IPS DF 19.7 (cell line): ENCODE measurements around the gene C2CD5.
"Not testable (repeated sequence)": the region's sequence is repeated elsewhere in the genome, so short reads cannot be mapped to it uniquely, and the experiment has no call there.

Source experiments
- DNase-seq: peaks from one replicate; pipeline ENCODE4 v3.0.0-alpha.2; 2013; ENCODE audit warnings: low read depth, low spot score

Gene C2CD5

DNA sequence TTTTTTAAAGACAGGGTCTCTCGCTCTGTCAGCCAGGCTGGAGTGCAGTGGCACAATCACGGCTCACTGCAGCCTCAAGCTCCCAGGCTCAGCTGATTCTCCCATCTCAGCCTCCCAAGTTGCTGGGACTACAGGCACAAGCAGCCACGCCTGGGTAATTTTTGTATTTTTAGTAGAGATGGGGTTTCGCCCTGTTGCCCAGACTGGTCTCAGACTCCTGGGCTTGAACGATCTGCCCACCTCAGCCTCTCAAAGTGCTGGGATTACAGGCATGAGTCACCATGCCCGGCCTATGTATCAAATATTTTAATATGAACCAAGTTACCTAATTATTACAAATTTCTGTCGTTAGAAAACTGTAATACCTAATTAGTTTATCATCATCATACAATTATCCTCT, 63.5 kb downstream of the C2CD5 start:
- not testable (repeated sequence) for DNase-seq

- no peak for DNase-seq
Observed at GRCh38 chr12:22480016-22480415, 64.3 kb downstream of the C2CD5 start.

GRCh38 chr12:22477894-22478287, 66.5 kb downstream of the C2CD5 start:
- no peak for DNase-seq

- no peak for DNase-seq
Observed at GRCh38 chr12:22477166-22477893, 67.0 kb downstream of the C2CD5 start.

DNA sequence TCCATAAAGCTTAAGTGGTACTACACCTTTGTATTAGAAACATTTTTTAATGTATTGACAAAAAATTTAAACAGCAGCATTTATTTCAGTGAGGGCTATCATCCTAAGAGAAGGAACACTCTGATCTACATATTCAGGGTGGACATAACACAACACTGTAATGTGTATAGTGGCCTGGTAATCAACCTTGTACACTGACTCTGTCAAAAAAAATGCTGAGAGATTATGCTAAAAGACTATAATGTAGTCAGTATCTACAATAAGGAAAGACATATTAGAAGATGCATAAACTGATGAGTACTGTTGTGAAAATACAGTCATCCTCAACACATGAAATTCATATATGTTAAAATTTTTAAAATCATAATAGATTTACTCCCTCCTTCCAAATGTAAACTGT, 68.2 kb downstream of the C2CD5 start:
- DNase-seq, result no peak

DNA sequence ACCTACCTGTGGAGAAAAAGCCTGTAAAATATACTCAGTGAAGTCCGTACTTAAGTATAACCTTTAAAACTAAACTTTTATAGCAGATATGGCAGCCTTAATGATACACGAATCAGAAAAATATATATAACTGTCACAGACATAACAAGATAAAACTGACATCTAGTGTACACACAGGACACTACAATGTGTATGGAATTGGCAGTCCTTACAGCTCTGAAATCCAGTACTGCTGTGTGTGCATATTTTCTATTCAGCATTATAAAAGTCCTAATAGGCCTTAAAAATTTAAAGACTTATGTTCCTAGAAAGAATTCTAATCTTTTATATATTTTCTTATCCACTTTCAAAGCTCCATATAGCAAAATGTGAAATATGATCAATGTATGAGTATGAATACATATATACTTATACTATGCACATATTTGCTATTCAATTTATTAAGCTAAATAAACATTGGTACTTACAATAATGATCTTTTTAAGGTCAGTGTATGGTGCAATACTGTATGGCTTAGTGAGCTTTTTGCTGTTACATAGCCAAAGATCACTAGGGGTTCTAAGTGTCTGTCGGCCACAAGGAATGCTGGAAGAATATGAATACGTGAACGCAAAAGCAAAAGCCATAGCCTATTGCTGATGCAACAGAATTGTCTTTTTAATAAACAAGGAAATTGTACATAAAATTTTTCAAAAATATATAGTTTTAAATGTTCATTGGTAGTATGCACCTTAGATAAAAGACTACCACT, 69.2 kb downstream of the C2CD5 start:
- no peak for DNase-seq

DNA sequence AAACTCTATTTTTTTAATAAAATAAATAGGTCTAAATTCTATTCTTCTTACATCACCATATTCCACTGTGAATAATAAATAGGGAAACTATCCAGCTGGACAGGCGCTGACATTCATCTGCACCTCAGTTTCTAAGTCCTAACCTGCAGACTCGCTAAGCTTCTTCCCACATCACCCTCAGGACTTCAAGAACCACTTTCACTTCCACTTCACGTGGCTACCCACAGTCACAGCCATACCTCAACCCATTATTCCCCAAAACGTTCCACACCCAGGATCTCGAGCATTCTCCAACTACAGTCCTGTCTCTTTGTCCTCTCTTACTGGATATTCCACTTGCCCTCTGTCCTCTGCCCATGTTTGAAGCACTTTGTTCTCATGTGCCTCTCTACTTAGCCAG, 71.1 kb downstream of the C2CD5 start:
- DNase-seq, result no peak

DNA sequence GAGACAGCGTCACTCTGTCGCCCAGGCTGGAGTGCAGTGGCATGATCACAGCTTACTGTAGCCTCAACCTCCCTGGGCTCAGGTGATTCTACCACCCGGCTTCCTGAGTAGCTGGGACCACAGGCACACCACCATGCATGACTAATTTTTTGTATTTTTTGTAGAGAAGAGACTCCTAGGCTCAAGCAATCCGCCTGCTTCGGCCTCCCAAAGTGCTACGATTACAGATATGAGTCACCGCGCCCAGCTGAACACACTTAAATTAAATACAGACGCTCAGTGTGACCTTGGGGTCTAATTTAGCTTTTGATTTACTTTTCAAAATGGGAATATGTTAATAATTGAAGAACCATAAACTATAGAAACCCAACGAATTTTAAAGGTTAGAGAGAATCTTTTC, 77.2 kb downstream of the C2CD5 start:
- DNase-seq, result no peak

DNA sequence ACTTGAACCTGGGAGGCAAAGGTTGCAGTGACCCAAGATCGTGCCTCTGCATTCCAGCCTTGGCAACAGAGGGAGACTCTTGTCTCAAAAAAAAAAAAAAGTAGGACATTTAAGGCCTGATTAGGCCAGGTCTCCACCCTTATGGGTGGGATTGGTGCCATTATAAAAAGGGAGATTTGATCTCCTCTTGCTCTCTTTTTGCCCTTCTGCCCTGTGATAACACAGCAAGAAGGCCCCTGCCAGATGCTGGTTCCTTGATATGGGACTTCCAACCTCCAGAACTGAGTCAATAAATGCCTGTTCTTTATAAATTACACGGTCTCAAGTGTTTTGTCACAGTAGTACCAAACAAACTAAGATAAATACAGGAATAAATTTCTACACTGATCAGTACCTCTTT, 81.0 kb downstream of the C2CD5 start:
- DNase-seq, result no peak

DNA sequence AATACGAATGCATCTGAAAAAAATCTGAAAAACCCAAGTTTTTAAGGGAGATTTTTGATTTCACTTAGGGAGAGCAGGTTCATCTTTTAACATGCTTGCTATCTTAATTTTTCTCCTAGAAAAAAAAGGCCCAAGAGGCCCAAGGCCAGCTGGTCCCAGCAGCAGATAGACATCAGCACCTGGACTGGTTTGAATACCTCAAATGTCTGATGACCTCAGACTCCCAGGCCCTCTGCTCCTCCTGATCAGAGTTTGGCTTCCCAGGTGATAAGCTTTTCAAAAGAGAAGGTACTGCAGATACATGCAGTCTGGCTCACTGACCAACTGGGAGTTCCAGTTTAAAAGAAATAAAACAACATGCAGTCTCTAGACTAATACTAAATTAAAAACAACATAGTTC, 82.6 kb downstream of the C2CD5 start:
- no peak for DNase-seq

- no peak for DNase-seq
Observed at GRCh38 chr12:22459838-22460490, 84.4 kb downstream of the C2CD5 start.

DNA sequence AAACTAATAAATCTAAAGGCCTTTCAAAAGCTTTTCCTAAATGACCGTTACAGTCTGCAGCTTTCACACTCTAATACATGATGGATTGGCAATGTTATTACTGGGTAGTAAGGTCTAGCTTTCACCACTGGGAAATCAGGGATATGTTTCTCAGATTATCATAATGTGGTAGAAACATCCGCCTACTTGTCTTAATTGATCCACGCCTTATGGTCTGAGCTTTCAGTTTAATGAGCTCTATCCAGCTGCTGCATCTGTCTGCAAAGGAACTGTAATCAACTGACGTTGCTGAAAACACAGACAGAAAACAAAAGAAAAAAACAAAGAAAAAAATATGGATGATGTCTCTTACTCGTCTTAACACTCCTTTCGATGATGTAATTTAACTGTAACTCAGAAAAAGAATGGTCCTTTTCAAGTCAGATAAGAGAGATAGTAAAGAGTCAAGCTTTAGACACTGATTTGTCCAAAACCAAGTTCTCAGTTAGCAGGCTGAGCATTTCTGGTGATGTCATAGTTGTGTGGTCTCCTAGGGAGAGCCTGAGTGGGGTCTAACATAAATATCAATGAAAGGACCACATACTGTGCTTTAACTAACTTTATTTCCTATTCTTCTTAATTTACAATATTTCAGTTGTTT, 85.9 kb downstream of the C2CD5 start:
- no peak for DNase-seq

DNA sequence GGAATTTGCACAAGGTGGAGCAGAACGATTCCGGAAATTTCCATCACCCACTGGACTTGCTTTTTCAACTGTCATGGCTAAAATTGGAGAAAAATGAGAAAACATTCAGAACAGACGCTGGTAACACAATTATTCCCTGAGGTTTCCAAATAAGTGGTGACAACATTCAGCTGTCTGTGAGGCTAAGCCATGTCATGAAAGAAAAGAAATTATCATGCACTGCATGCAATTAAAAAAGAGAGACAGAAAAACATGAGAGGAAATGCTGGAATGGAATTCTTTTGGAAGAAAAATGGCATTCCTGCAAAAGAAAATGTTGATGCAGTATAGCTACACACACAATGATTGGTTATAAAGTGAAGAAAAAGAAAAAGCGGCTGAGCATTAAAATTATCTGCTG, 87.3 kb downstream of the C2CD5 start:
- no peak for DNase-seq

- DNase-seq, result no peak
Observed at GRCh38 chr12:22453511-22453910, 90.8 kb downstream of the C2CD5 start.

DNA sequence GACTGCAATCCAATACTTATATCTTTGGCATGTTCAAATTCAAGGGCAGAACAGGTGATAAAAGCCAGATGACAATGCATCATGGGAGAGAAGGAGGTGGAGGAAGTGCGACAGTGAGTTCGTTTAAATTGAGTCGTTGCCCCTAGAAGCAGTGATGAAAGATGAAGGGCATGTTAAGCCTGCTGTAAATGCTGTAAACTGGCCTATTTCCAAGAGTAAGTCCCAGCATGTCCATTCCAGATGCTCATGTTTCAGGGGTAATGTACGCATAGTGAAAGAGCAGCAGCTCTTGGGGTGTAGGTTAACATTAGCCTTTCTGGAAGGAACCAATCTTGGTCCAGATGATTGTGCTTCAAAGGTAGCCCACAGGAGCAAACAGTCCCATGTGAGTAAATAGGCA, 97.1 kb downstream of the C2CD5 start:
- no peak for DNase-seq

DNA sequence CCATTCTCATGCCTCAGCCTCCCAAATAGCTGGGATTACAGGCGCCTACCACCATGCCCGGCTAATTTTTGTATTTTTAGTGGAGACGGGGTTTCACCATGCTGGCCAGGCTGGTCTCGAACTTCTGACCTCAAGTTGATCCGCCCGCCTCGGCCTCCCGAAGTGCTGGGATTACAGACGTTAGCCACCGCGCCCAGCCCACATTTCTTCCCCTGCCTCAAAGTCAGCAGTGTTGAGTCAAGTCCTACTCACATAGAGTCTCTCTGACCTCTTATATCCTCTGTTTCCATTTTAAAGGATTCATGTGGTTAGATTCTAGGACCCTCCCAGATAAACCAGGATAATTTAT, 100.1 kb downstream of the C2CD5 start:
- not testable (repeated sequence) for DNase-seq

DNA sequence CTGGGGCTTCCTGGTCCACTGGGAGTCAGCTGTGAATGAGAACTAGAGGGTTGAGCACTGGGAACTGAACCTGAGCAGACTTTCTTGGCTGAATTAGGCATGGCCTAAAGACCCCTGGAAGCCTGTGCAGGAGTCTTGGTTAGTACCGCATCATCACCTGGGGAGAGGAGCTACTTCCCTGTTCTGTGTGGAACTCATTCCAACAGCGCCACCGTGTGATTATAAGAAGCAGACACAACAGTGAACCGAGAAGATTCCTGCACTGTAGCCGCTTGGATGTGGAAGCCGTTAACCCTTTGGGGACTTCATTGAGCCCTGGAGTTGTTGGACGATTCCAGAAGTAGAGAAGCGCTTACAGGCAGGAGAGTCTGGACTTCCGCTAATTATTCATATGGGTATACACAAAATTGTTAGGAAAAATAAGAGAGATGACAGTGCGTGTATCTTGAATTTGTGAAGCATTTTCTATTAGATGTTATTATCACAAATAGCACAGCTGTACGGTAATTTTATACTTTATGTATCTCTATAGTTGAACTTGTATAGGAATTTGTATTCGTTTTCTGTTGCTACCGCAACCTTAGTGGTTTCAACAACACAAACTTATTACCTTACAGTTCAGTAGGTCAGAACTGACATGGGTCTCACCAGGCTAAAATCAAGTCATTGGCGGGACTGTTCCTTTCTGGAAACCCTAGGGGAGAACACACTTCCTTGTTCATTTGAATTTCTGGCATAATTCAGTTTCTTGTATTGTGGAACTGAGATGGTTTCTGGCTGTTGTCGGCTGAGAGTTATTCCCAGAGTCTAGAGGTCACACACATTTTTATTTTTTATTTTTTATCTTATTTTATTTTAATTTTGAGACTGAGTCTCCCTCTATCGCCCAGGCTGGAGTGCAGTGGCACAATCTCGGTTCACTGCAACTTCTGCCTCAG, 100.7 kb downstream of the C2CD5 start:
- peak; percentile 84 for DNase-seq

DNA sequence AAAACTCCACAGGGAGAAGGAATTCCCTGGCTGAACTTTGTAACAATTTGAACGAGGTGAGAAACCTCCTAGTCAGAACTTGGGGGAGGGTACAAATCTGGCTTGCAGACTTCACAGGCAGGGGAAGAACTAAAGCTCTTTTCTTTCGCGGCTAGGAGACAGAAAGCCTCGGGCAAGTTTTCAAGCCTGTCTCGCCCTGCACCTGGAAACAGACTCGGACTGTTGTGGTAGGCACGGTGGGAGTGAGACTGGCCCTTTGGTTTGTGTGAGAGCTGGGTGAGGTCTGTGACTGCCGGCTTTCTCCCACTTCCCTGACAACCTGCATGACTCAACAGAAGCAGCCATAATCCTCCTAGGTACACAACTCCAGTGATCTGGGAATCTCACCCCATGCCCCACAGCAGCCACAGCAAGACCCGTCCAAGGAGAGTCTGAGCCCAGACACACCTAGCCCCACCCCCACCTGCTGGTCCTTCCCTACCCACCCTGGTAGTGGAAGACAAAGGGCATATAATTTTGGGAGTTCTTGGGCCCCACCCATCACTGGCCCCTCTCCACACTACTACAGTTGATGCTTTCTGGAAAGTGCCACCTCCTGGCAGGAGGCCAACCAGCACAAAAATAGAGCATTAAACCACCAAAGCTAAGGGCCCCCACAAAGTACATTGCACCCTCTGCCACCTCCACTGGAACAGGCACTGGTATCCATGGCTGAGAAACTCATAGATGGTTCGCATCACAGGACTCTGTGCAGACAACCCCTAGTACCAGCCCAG, 107.1 kb downstream of the C2CD5 start:
- DNase-seq, result no peak

DNA sequence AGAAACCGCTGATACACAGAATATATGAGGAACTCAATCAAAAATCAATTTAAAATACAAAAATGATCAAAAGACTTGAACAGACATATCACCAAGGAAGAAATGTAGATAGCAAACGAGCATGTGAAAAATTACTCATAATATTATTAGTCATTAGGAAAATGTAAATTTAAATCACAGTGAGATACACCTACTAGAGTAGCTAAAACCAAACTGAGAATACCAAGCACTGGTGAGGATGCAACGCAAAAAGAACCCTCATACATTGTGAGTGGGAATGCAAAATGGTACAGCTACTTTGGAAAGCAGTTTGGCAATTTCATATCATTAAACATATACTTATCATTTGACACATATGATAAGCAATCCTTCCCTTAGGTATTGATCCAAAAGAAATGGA, 108.8 kb downstream of the C2CD5 start:
- no peak for DNase-seq

- DNase-seq, result no peak
Observed at GRCh38 chr12:22431693-22432251, 112.6 kb downstream of the C2CD5 start.
